ENCODE data around the gene RAB10. TPM values are rescaled to one million over a fixed set of nuclear protein-coding genes. Genes with fewer than 3 reads are reported as not detected.

Gene RAB10
- total RNA-seq, 1 donor from 2014 or later = 86.5 TPM

DNA sequence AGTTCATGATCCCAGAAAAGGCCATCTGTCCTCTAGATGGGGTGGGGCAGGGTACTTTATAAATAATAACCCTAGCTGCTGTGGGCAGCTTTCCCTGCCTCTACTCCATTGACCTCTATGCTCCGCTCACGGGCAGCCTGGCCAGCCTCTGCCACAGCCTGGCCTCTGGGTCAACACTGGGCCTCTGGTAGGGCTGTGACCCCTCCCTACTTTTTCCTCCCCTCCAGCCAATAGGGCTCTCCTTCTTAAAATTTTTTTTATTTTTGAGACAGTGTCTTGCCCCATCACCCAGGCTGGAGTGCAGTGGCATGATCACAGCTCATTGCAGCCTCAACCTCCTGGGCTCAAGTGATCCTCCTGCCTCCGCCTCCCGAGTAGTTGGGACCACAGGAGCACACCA, 134.9 kb downstream of the RAB10 start:
- H3K9me3 Mint-ChIP-seq = no peaks in the 10 kb centered on the region
- no peak overlapping the region for H3K4me3 Mint-ChIP-seq
- H3K27ac Mint-ChIP-seq = no peak overlapping the region
- TF ChIP-seq, protein P1, sequence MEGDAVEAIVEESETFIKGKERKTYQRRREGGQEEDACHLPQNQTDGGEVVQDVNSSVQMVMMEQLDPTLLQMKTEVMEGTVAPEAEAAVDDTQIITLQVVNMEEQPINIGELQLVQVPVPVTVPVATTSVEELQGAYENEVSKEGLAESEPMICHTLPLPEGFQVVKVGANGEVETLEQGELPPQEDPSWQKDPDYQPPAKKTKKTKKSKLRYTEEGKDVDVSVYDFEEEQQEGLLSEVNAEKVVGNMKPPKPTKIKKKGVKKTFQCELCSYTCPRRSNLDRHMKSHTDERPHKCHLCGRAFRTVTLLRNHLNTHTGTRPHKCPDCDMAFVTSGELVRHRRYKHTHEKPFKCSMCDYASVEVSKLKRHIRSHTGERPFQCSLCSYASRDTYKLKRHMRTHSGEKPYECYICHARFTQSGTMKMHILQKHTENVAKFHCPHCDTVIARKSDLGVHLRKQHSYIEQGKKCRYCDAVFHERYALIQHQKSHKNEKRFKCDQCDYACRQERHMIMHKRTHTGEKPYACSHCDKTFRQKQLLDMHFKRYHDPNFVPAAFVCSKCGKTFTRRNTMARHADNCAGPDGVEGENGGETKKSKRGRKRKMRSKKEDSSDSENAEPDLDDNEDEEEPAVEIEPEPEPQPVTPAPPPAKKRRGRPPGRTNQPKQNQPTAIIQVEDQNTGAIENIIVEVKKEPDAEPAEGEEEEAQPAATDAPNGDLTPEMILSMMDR (IDR thresholded peaks at IDR 0.05; ENCODE audit: unreplicated experiment) = no peak
- peaks cover 16% of the 10 kb centered on the region for H3K27me3 Mint-ChIP-seq (ENCODE audit: low read depth)
- no peak for DNase-seq (ENCODE audit: low spot score in 2 of 2, unreplicated experiment in 2 of 2)
- H3K4me1 Mint-ChIP-seq = peaks cover 3% of the 10 kb centered on the region
- no peaks in the 10 kb centered on the region for H3K36me3 Mint-ChIP-seq

DNA sequence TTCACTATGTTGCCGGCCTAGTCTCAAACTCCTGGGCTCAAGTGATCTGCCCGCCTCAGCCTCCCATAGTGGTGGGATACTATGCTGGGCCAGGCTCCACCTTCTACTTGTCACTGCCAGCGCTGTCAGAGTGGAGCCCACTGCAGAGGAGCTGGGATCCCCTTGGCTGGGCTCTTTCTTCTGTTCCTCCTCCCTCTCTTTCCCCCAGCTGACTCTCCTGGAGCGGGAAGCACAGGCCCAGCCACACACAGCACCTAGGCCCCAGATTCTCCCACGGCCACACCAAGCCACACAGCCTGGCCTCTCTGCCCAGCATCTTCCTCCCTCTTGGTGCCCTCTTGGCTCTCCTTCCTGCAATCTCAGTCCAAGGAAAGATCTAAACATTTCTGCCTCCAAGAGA, 135.3 kb downstream of the RAB10 start:
- no peak overlapping the region for H3K27ac Mint-ChIP-seq
- peaks cover 17% of the 10 kb centered on the region for H3K27me3 Mint-ChIP-seq (ENCODE audit: low read depth)
- no peak overlapping the region for H3K4me3 Mint-ChIP-seq
- no peaks in the 10 kb centered on the region for H3K9me3 Mint-ChIP-seq
- H3K4me1 Mint-ChIP-seq = peaks cover 3% of the 10 kb centered on the region
- H3K36me3 Mint-ChIP-seq = no peaks in the 10 kb centered on the region
- TF ChIP-seq, protein P1 (IDR thresholded peaks at IDR 0.05; ENCODE audit: unreplicated experiment) = no peak
- no peak for DNase-seq (ENCODE audit: low spot score in 2 of 2, unreplicated experiment in 2 of 2)

DNA sequence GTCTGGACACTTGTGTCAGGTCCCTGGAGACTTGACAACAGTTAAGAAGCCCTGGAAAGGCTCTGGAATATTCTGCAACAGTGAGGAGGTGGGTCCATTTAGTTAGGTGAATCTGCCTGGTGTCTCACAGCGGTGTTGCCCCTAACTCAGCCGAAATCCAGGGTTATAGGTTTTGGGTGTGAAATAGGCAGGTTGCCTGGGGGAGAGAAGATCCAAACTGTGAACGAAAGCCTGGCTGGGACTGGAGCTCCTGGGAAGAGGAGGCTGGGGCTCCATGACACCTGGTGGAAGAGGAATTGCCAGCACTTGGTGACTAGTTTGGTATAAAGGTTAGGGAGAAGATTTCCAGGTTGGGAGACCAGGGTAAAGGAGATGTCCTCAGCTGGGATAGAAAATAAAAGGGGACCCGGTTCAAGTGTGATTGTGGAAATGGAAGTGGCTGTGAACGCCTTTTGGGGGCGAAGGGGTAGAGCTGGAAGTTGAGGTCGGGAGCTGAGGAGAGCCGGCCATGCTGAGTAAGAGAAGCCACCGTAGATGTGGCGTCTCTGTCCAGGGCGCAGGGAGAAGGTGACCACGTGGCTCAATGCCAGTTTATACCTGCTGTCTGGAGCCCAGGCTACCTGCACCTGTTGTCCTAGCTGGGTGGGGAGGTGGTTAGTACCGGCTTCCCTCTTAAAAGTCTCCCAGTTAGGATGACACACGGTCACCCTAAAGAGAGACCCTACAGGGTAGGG, 136.0 kb downstream of the RAB10 start:
- H3K4me1 Mint-ChIP-seq = peaks cover 10% of the 10 kb centered on the region
- no peaks in the 10 kb centered on the region for H3K36me3 Mint-ChIP-seq
- no peak for DNase-seq (ENCODE audit: low spot score in 2 of 2, unreplicated experiment in 2 of 2)
- no peak overlapping the region for H3K4me3 Mint-ChIP-seq
- peaks cover 20% of the 10 kb centered on the region for H3K27me3 Mint-ChIP-seq (ENCODE audit: low read depth)
- no peaks in the 10 kb centered on the region for H3K9me3 Mint-ChIP-seq
- TF ChIP-seq, protein P1 (IDR thresholded peaks at IDR 0.05; ENCODE audit: unreplicated experiment) = no peak
- no peak overlapping the region for H3K27ac Mint-ChIP-seq

- Mint-ChIP-seq H3K4me3 (peak overlapping the region; percentile 50), H3K27me3 (ENCODE audit: low read depth) (peaks cover 20% of the 10 kb centered on the region), H3K27ac (no peak overlapping the region), H3K4me1 (peaks cover 14% of the 10 kb centered on the region), H3K36me3 (no peaks in the 10 kb centered on the region), H3K9me3 (no peaks in the 10 kb centered on the region)
- DNase-seq (ENCODE audit: low spot score in 2 of 2, unreplicated experiment in 2 of 2) = no peak
- TF ChIP-seq, protein P1 (IDR thresholded peaks at IDR 0.05; ENCODE audit: unreplicated experiment) = no peak
Observed at GRCh38 chr2:26170795-26171194, 136.9 kb downstream of the RAB10 start.

DNA sequence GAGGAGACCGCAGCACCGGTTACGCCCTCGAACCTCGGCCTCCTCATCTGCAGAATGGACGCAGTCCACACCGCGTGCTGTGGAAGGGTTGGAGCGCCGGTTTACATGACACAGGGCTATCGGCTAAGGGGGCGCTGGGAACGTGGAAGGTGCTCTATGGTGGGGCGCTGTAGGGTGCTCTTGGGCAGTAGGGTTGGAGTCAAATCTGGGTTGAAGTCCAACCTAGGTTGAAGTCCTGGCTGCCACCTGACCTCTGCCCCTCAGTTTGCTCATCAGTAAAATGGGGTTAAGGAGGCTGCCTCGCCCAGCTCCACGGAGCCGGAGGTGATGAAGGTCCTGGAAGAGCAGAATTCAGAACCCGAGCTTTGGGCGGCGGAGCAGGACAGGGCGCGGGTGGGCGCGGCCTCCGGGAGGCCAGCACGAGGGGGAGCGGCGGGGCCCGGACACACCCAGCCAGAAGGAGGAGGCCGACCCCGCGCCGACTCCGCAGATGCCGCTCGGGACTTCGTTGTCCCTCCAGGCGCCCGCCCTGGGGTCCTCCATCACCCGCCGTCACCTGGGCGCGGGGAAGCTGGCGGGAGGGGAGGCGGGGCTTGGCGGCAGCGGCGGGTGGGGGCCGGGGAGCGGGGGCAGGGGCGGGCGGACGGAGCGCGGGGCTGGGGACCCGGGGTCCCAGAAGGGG, 138.4 kb downstream of the RAB10 start:
- Mint-ChIP-seq H3K9me3 (no peaks in the 10 kb centered on the region), H3K27ac (no peak overlapping the region), H3K36me3 (no peaks in the 10 kb centered on the region), H3K27me3 (ENCODE audit: low read depth) (peaks cover 20% of the 10 kb centered on the region), H3K4me1 (peaks cover 18% of the 10 kb centered on the region), H3K4me3 (peak overlapping the region; percentile 81)
- TF ChIP-seq, protein P1 (IDR thresholded peaks at IDR 0.05; ENCODE audit: unreplicated experiment) = no peak
- DNase-seq (ENCODE audit: low spot score in 2 of 2, unreplicated experiment in 2 of 2) = peak in 1 of 2 experiments; percentile 42

All from mesothelial cell of epicardium (in vitro differentiated cells).